Central memory CD8-positive, alpha-beta T cell (primary cell): Measurements from ENCODE around the gene DES.
"Not testable (repeated sequence)": the region's sequence is repeated elsewhere in the genome, so short reads cannot be mapped to it uniquely, and the experiment has no call there.

ENCODE experiments used
- ATAC-seq: fragments of 150-1000 bp; cut with Tn5 transposase; replicated peaks from 2 replicates; pipeline ENCODE4 v1.10.0; 2022; ENCODE audit warnings: mild to moderate bottlenecking, moderate FRiP score, moderate number of reproducible peaks; ENCODE audit not compliant: poor library complexity, severe bottlenecking; ENCODE audit errors: extremely low read depth
- DNase-seq, 2 donors: peaks; one replicate each; pipeline ENCODE4 v3.0.0; 2021; ENCODE audit warnings: low spot score in 2 of 2
- H3K27ac Mint-ChIP-seq: one replicate; pipeline ENCODE4 v1.8.0; 2022; ENCODE audit warnings: low read depth, mild to moderate bottlenecking, moderate library complexity, mixed read lengths
- H3K27me3 Mint-ChIP-seq: one replicate; pipeline ENCODE4 v1.8.0; 2022; ENCODE audit warnings: mixed read lengths
- H3K36me3 Mint-ChIP-seq: one replicate; pipeline ENCODE4 v1.8.0; 2022; ENCODE audit warnings: mild to moderate bottlenecking, moderate library complexity, mixed read lengths; ENCODE audit not compliant: insufficient read depth
- H3K4me1 Mint-ChIP-seq: one replicate; pipeline ENCODE4 v1.8.0; 2022; ENCODE audit warnings: mixed read lengths
- H3K4me3 Mint-ChIP-seq: one replicate; pipeline ENCODE4 v1.8.0; 2022; ENCODE audit warnings: mild to moderate bottlenecking, moderate library complexity, mixed read lengths
- H3K9me3 Mint-ChIP-seq: one replicate; pipeline ENCODE4 v1.8.0; 2022; ENCODE audit warnings: mixed read lengths

Gene DES

GRCh38 chr2:219388121-219388906, 29.9 kb upstream of the DES start:
- peak overlapping the region; percentile 95 for H3K27ac Mint-ChIP-seq
- no peaks in the 10 kb centered on the region for H3K9me3 Mint-ChIP-seq
- ATAC-seq (peak; percentile 71), DNase-seq (peak; percentile 98 to 99)
- H3K4me3 Mint-ChIP-seq, result peak overlapping the region; percentile 95
- peaks cover 25% of the 10 kb centered on the region for H3K36me3 Mint-ChIP-seq
- peaks cover 7% of the 10 kb centered on the region for H3K27me3 Mint-ChIP-seq
- peaks cover 18% of the 10 kb centered on the region for H3K4me1 Mint-ChIP-seq

DNA sequence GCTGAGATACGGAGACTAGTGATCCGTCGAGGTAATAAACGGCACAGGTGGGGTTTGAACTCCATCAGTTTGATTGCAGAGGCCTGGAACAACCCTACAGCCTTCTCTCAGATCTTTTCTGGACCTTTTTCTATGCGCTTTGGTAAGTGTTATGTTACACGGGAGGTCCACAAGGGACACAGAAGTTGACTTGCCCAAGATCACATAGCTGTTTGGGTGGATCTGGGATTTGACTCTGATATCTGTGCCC, 29.3 kb upstream of the DES start:
- no peak for DNase-seq
- Mint-ChIP-seq H3K27ac (peak overlapping the region; percentile 95), H3K4me3 (peak overlapping the region; percentile 95), H3K36me3 (peaks cover 20% of the 10 kb centered on the region), H3K4me1 (peaks cover 13% of the 10 kb centered on the region), H3K27me3 (peaks cover 7% of the 10 kb centered on the region), H3K9me3 (no peaks in the 10 kb centered on the region)
- no peak for ATAC-seq

GRCh38 chr2:219392754-219393153, 25.4 kb upstream of the DES start:
- Mint-ChIP-seq H3K4me3 (no peak overlapping the region), H3K27ac (no peak overlapping the region), H3K27me3 (peaks cover 7% of the 10 kb centered on the region), H3K9me3 (no peaks in the 10 kb centered on the region), H3K4me1 (no peaks in the 10 kb centered on the region), H3K36me3 (peaks cover 6% of the 10 kb centered on the region)
- ATAC-seq (no peak), DNase-seq (no peak)

DNA sequence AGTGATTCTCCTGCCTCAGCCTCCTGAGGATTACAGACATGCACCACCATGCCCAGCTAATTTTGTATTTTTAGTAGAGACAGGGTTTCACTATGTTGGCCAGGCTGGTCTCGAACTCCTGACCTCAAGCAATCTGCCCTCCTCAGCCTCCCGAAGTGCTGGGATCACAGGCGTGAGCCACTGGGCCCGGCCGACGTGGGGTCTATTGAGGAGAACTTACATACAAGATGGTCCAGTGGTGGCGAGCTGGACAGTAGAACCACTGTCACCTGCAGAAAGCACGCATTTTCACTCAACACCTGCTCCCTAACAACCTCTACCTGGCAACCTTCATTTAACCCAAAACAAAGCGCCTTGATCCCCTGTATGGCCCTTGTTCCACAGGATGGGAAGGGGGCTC, 23.1 kb upstream of the DES start:
- H3K27ac Mint-ChIP-seq, DNase-seq, H3K9me3 Mint-ChIP-seq, ATAC-seq, H3K4me1 Mint-ChIP-seq, H3K4me3 Mint-ChIP-seq, H3K36me3 Mint-ChIP-seq: not testable (repeated sequence)
- H3K27me3 Mint-ChIP-seq, result peaks cover 11% of the 10 kb centered on the region

DNA sequence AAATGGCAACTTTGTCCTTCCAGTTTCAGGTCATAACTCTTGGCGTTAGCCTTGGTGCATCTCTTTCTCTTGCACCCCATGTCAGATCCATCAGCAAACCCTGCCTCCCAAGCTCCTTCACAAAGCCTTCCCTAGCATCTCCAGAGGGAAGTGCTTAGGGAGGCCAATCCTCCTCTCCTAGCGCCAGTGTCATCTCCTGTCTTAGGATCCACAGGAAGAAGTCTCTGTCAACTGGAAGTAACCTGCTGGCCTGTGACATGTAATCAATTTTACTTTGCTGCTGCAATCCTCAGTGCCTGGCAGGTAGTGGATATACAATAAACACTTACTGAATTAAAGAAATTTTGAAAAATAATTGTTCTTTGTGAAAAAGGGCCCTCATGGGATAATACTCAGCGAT, 22.6 kb upstream of the DES start:
- ATAC-seq, result no peak
- Mint-ChIP-seq H3K4me3 (no peak overlapping the region), H3K9me3 (no peaks in the 10 kb centered on the region), H3K4me1 (no peaks in the 10 kb centered on the region), H3K36me3 (peaks cover 2% of the 10 kb centered on the region), H3K27me3 (peaks cover 16% of the 10 kb centered on the region), H3K27ac (no peak overlapping the region)
- no peak for DNase-seq

- Mint-ChIP-seq H3K9me3 (no peaks in the 10 kb centered on the region), H3K27ac (no peak overlapping the region), H3K4me3 (no peak overlapping the region), H3K36me3 (peaks cover 2% of the 10 kb centered on the region), H3K4me1 (no peaks in the 10 kb centered on the region), H3K27me3 (peaks cover 16% of the 10 kb centered on the region)
- no peak for ATAC-seq
- DNase-seq, result no peak
Observed at GRCh38 chr2:219396863-219397457, 21.2 kb upstream of the DES start.

- Mint-ChIP-seq H3K27ac (no peak overlapping the region), H3K36me3 (peaks cover 2% of the 10 kb centered on the region), H3K4me1 (no peaks in the 10 kb centered on the region), H3K4me3 (no peak overlapping the region), H3K27me3 (peaks cover 15% of the 10 kb centered on the region), H3K9me3 (no peaks in the 10 kb centered on the region)
- ATAC-seq (no peak), DNase-seq (no peak)
Observed at GRCh38 chr2:219398721-219399363, 19.3 kb upstream of the DES start.

DNA sequence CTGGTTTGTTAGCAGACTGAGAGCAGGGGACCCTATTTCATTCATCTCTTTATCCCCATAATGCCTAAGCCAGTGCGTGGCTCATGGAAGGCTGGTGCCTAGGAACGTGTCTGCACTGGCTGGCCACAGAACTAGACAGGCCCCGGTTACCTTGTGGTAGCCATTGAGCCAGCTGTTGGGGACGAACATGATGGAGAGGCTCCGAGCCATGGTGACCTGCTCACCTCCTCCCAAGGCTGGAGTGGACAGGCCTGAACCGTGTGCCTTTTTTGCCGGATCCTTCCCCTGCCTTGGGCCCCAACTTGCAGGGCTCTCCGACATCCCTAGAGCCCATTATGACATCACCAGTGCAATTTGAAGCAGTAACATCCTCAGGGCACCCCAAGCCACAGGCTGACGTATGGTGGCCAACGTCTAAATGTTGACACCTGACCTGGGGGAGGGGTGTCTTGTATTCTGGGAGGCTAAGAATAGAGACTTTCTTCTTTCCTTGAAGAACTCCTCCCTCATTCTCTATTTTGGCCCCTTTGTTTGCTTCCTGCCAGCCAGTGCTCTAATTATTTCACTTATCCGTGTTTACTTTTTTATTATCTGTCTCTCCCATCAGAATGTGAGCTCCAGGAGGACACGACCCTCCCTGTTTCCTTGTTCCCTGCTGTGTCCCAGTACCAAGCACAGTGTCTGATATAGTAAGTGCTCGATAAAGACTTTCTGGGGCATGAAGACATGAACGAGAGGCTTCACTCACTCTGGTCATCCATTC, 18.3 kb upstream of the DES start:
- DNase-seq (no peak), ATAC-seq (no peak)
- Mint-ChIP-seq H3K9me3 (no peaks in the 10 kb centered on the region), H3K27ac (no peak overlapping the region), H3K27me3 (peaks cover 26% of the 10 kb centered on the region), H3K4me3 (no peak overlapping the region), H3K4me1 (no peaks in the 10 kb centered on the region), H3K36me3 (peaks cover 2% of the 10 kb centered on the region)

DNA sequence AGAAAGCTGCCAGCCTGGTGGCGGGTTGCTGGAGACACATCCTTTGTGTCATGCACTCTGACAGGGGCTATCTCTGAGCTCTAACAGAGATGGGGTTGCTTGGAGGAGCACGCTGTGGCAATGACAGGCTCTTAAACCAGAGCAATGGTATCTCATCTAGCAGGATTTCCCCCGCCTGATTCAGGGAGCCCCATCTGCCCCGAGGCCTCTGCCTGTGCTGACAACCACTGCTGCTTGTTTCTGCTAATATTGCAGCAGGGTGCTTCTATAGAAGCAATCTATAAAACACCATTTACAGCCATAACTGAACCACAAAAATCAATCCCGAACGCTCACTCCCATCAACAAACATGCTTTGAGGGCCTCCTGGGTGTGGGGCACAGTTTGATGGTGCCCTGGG, 17.6 kb upstream of the DES start:
- ATAC-seq (no peak), DNase-seq (no peak)
- no peaks in the 10 kb centered on the region for H3K9me3 Mint-ChIP-seq
- peaks cover 26% of the 10 kb centered on the region for H3K27me3 Mint-ChIP-seq
- H3K36me3 Mint-ChIP-seq, result peaks cover 2% of the 10 kb centered on the region
- H3K4me1 Mint-ChIP-seq, result no peaks in the 10 kb centered on the region
- H3K4me3 Mint-ChIP-seq, result no peak overlapping the region
- H3K27ac Mint-ChIP-seq, result no peak overlapping the region

DNA sequence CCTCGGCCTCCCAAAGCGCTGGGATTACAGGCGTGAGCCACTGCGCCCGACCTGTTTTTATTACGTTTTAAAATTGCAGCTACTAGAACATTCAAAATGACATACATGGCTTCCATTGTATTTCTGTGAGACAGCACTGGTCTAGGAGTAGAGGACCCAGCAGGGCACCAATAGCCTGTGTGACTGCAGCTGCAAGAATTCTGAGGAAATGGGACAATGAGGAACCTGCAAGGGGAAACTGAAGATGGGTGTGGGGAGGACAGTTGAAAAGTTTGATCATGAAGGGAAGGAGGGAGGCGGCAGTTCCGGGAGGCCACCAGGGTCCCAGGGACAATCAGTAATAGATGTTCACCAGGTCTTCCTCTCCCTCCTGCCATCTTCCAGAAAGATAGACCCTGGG, 16.6 kb upstream of the DES start:
- H3K4me1 Mint-ChIP-seq, result no peaks in the 10 kb centered on the region
- H3K4me3 Mint-ChIP-seq, result no peak overlapping the region
- DNase-seq (no peak), ATAC-seq (no peak)
- H3K36me3 Mint-ChIP-seq, result peaks cover 2% of the 10 kb centered on the region
- H3K27me3 Mint-ChIP-seq, result peaks cover 28% of the 10 kb centered on the region
- H3K9me3 Mint-ChIP-seq, result no peaks in the 10 kb centered on the region
- H3K27ac Mint-ChIP-seq, result no peak overlapping the region

DNA sequence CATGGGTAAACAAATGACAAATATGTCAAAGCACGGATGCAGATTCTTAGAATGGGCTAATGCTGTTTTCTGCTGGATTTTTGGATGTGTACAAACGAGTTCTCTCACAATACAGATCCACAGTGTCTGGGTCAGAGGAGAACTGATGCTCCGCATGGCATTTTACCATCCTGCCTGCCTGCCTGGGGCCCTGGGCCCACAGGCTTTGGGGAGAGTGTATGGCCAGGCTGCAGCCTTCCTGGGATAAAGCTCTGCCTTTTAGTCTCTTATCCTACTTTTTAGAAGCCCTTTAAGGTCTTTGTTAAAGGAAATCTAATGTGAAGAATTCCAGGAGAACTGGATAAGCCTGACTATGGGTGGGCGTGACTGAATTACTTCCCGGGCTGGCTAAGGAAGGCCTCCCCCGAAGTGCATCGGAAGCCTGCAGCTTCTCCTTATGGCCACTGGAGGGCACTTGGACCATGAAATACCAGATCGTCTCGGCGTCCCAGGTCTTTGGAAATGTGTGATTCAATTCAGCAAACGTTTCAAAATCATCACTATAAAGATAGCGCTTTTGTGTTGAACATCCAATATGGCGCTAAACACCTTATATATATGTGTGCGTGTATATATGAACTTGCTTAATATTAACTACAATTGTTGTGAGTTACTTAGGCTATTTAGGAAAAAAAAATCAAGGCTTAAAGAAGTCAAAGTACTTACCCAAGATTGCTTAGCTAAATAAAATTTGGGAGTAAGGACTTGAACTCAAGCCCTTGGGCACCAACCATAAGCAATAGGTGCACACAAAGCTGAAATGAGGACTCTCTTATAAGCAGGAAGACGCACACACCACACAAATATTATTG, 15.3 kb upstream of the DES start:
- no peak overlapping the region for H3K27ac Mint-ChIP-seq
- H3K4me1 Mint-ChIP-seq, result no peaks in the 10 kb centered on the region
- no peak overlapping the region for H3K4me3 Mint-ChIP-seq
- peaks cover 2% of the 10 kb centered on the region for H3K36me3 Mint-ChIP-seq
- DNase-seq (peak in 1 of 2 donors; percentile 31), ATAC-seq (peak; percentile 54)
- H3K27me3 Mint-ChIP-seq, result peaks cover 37% of the 10 kb centered on the region
- no peaks in the 10 kb centered on the region for H3K9me3 Mint-ChIP-seq

GRCh38 chr2:219403861-219404260, 14.3 kb upstream of the DES start:
- DNase-seq, result no peak
- ATAC-seq, result no peak
- H3K27me3 Mint-ChIP-seq, result peaks cover 43% of the 10 kb centered on the region
- peaks cover 2% of the 10 kb centered on the region for H3K36me3 Mint-ChIP-seq
- no peak overlapping the region for H3K27ac Mint-ChIP-seq
- H3K4me3 Mint-ChIP-seq, result no peak overlapping the region
- H3K9me3 Mint-ChIP-seq, result no peaks in the 10 kb centered on the region
- no peaks in the 10 kb centered on the region for H3K4me1 Mint-ChIP-seq
